ENCODE results near the gene EEF2.
"Not testable (repeated sequence)": the region's sequence is repeated elsewhere in the genome, so short reads cannot be mapped to it uniquely, and the experiment has no call there.

The EEF2 gene

GRCh38 chr19:3944018-3944721 is 41.1 kb downstream of the EEF2 start:
- DNase-seq = no peak

DNA sequence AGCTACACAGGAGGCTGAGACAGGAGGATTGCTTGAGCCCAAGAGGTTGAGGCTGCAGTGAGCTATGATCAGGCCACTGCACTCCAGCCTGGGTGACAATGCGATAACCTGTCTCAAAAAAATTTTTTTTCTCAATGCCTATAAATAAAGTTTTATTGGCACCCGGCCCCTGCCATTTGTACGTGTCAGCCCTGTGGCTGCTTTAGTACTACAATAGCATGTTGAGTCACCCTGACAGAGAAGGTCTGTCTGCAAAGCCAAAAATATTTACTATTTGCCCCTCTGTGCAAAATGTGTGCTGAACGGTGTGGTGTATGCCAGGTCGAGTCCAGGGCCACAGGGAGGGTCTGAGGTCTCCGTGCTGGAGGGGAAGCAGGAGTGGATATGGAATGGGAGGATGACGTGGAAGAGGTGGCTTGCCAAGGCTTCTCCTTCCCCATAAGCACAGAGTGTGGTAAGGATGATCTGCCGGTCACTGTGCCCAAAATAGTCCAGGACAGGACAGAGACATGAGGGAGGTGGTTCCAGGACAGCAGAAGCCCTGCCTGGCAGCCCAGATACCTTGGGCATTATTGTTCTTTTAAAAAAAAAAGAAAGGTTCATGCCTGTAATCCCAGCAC is 42.4 kb downstream of the EEF2 start:
- DNase-seq = no peak

- not testable (repeated sequence) for DNase-seq
Measured at GRCh38 chr19:3938300-3938950, 46.8 kb downstream of the EEF2 start.

GRCh38 chr19:3936506-3937442 is 48.5 kb downstream of the EEF2 start:
- DNase-seq = no peak

DNA sequence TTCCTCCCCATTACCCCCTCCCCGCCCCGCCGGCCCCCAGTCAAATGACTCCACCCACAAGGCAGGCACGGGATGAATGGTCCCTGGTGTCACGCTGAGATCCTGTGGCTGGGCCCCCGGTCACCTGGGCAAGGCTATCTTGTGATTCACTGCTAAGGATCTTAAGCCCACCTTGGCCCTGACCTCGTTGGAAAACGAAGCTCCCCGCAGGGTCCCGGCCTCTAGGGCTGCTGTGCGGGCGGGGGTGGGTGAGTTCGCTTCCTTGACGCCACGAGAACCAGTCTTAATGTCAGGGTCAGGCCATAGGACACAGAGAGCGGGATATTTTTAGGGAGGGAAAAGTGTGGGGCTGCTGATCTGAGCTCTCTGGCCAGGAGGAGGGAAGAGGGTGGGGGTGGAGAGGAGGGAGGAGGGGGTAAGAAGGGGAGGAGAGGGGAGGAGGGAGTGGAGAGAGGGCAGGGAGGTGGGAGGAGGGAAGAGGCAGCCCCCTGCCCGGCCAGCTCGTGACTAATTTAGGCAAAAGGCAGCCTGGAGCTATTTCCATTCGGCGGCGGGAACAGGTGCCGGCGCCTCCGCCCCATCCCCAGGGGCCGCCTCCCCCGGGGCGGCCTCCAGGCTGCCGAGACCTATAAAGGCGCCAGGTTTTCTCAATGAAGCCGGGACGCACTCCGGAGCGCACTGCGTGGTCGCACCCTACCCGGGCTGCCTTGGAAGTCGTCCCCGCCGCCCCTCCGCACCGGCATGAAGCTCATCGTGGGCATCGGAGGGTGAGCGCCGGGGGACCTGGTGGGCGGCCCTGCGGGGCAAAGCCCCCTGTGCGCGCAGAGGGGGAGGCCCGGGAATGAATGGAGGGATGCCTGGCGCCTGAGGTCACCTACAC is 52.1 kb downstream of the EEF2 start, which contains the start of gene NMRK2:
Gene NMRK2 (plus strand): TSS at position 139 of the 880 bp plus-strand sequence. CDS start 603 bp downstream, at position 742.
- DNase-seq = no peak

DNA sequence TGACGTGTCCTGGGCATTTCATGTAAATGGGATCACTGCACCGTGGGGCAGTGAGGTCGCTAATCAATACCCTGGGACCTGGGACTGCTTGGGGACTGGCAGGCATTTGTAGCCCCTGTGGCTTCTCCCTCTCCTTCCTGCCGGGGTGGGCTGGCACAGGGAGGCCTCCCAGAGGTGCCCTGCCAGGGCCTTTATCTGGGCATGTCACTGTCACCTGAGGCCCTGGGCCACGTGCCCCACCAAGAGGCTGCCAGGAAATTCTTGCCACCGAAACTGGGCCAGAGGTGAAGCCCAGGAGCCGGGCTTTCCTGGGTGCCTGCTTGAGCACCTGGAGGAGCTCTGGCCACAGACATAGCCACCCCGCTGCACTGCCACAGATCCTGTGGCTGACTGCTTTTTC is 54.2 kb downstream of the EEF2 start:
- no peak for DNase-seq

Measured in NCI-H510A treated with DMSO at 0.1 percent for 48 hours (cell line).